KOPT-K1 (cell line): Measurements from ENCODE around the gene DPH1.

Experiments used
- H3K27ac ChIP-seq: fragments of 200-600 bp; sonication (generic); 2 replicates; pipeline ENCODE4 v1.5.1; 2016; ENCODE audit warnings: antibody characterized with exemption, mild to moderate bottlenecking, low read depth, low read length; ENCODE audit not compliant: poor library complexity, severe bottlenecking
- H3K36me3 ChIP-seq: fragments of 200-600 bp; sonication (generic); 2 replicates; pipeline ENCODE4 v1.5.1; 2017; ENCODE audit warnings: antibody characterized with exemption, mild to moderate bottlenecking, low read length, moderate library complexity; ENCODE audit not compliant: insufficient read depth
- H3K9me3 ChIP-seq: fragments of 200-600 bp; sonication (generic); 2 replicates; pipeline ENCODE4 v1.5.1; 2017; ENCODE audit warnings: antibody characterized with exemption, low read length, mild to moderate bottlenecking; ENCODE audit not compliant: insufficient read depth, poor library complexity, severe bottlenecking

Gene DPH1

DNA sequence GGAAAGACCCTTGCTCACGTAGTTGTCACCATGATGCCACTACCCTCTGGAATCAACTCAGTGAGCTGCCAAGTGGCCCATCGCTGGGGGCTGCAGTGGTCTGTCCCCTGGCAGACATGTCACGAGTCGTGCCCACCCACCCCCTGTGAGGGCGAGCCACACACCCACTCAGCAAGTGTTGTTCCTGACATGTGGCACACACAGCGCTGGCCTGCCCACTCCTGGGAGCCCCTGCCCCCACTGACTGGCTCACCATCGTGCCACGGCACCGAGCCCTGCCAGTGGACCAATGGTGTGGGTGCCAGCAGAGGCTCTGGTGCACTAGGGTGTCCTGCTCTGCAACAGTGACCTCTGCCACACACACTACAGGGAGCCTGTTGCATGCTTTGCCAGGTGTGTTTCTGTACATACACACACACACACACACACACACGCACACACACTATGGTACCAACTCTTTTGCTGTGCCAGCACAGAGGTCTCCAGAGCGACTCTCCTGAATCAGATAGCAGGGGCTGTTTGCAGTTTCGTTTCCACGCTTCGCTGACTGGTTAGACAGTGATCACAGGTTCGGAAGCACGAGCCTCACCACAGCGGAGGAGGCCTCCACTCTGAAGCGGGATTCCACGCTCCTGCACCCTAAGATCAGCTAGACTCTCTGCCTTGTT lies 12.5 kb upstream of the DPH1 start:
- no peaks in the 10 kb centered on the region for H3K9me3 ChIP-seq
- H3K36me3 ChIP-seq = no peaks in the 10 kb centered on the region
- no peak overlapping the region for H3K27ac ChIP-seq

DNA sequence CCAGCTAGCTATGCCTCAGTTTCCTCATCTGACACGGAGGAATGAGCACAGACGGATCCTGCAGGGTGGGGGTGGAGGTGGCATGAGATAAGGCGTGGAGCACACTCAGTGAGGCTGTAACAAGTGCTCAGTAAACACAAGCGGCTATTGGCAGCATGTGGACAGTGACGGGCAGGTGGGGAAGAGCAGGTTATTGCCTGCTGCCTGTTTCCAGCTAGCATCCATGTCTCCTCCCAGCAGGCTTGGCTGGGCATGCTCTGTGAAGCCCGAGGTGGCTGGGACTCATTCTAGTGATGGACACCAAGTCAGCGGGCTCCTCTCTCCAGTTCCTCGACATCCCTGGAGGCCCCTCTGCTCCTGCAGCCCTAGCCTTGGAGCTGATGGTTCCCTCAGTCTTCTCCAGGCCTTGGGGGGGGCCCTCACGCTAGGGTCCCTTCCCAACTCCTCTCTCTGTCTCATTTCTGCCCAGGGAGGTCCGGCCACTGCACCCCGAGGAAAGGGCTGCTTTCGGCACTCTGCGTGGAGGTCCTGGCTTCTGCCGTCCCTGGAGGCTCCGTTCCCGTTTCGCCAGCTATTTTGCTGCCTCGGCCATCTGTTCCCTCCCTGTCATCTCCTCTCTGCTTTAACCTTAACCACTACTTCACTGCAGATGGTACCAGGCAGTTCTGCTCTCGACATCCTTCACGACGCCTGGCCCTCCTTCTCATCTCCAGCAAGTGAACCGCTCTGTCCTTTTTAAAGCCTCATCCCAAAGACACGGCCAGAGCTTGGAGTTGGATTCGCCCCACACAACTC lies 11.0 kb upstream of the DPH1 start:
- H3K9me3 ChIP-seq = no peaks in the 10 kb centered on the region
- H3K27ac ChIP-seq = no peak overlapping the region

DNA sequence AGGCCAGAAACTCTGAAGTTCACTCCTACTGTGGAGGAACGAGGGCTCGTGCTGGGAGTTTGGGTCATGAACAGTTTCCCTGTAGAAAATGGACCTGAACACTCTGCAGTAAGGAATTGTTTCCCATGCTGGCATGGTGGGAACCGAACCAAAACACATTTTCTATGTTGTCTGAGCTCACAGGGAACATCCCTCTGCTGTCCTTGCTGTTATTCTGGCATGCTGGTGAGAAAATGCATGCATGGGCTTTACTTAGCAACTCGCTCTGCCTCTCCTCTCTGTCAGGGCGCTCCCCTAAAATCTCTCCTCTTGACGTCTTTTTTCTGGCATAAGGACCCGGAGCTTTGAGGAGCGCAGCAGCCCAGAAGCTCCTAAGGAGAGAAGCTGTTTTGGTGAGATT lies 10.2 kb upstream of the DPH1 start:
- Histone ChIP-seq H3K36me3 (no peaks in the 10 kb centered on the region), H3K27ac (no peak overlapping the region), H3K9me3 (no peaks in the 10 kb centered on the region)

More for the DNA sequence above, 11.0 kb upstream of the DPH1 start:
- no peaks in the 10 kb centered on the region for H3K36me3 ChIP-seq

DNA sequence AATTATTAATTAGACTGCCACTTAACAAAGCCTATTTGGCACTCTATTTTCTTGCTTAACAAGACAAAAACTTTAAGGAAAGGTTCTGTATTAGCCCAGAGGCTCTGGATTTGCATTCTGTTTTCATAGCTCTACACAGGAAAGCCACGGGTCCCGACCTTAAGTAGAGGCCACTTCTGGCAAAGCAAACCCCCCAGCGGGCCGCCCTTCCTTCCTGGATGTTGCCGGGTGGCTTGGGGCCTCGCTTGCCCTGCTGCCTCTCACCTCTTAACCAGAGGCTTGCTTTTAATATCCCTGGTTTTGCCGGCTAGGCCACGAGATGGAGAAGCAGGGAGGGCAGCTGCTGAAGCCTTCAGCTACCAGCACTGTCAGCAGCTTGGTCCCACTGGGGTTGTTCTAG lies 9.2 kb upstream of the DPH1 start:
- H3K36me3 ChIP-seq = no peaks in the 10 kb centered on the region
- peak overlapping the region; percentile 17 for H3K27ac ChIP-seq
- no peaks in the 10 kb centered on the region for H3K9me3 ChIP-seq

DNA sequence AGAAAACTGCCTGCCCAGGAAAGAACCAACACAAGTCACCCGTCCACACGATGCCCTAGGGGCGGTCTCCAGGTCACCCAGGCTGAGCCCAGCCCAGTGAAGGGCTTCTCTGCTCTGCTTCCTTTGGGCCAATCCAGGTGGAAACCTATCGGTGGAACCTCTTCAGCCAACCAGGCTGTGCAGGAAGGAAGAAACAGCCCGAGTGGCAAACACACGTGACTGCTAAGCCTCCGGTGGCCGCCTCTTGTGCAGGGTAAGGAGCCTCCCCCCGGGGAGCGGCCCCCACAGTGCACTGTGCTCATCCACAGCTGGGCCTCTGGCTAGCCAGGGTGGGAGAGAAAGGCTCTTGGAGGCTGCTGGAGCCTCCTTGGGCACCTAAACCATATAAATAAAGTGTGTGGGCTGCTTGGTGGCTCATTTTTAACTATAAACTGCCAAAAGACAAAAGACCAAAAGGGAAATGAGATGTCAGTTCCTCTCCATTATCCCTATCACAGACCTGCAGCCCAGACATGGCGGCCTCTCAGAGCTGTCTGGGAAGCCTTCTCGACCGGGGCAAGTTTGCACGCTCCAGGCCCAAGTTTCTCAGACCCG lies 7.2 kb upstream of the DPH1 start:
- Histone ChIP-seq H3K36me3 (no peaks in the 10 kb centered on the region), H3K9me3 (no peaks in the 10 kb centered on the region), H3K27ac (peak overlapping the region; percentile 37)

DNA sequence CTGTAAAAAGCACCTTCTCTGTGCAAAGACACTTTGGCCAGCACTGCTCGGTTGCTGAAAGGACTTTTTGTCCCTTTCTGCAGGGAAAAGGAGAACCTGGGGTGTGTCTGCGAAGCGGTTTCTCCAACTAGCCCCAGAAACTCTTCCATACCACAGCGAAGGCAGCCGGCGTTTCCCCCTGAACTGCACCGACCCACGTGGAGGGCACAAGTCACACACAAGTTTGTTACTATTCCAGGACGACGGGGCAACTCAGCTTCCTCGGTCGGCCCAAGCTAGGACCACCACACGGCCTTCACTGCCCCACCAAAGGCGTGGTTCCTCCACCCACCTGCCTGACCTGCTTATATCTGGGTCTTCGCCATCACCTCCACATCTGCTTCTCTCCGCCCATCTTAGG lies 6.7 kb upstream of the DPH1 start:
- no peaks in the 10 kb centered on the region for H3K9me3 ChIP-seq
- no peaks in the 10 kb centered on the region for H3K36me3 ChIP-seq
- H3K27ac ChIP-seq = peak overlapping the region; percentile 37

DNA sequence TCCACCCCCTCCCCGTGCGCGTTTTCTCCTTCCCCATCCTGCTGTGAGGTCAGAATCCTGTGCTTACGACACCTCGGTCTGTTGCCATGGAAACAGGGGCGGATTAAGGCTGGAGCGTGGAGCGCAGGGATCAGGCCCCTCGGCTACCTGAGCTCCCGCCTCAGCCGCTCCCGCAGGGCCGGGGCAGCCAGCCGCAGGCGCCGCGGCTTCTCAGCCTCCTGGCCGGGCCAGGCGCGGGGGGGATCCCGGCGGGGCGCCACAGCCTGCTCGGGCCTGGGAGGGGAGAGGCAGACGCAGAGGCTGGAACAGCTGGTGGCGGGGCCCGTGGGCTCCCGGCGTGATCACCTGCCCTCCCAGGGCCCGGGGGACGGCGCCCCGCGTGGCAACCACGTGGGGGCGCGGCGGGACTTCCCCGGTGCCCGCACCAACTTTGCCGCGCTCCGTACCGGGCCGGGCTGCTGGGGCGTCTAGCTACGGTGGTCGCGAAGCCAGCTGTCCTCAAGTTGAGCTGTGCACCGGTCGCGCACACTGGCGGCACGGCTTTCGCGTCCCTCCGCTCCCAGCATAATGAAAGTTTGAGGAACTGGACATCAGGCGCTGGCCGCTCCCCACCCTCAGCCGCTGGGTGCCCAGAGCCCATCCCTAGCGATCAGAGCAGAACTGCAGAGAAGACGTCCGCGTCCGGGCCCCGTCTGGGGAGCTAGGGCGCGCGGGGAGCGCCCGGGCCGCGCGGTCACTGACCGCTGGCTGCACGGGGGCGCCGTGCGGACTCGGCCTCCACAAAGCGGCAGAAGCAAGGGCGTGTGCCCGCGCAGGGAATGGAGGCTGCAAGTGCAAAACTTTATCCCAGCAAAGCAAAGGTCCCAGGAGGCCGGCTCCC lies 6.0 kb upstream of the DPH1 start:
- Histone ChIP-seq H3K27ac (no peak overlapping the region), H3K9me3 (no peaks in the 10 kb centered on the region), H3K36me3 (no peaks in the 10 kb centered on the region)

DNA sequence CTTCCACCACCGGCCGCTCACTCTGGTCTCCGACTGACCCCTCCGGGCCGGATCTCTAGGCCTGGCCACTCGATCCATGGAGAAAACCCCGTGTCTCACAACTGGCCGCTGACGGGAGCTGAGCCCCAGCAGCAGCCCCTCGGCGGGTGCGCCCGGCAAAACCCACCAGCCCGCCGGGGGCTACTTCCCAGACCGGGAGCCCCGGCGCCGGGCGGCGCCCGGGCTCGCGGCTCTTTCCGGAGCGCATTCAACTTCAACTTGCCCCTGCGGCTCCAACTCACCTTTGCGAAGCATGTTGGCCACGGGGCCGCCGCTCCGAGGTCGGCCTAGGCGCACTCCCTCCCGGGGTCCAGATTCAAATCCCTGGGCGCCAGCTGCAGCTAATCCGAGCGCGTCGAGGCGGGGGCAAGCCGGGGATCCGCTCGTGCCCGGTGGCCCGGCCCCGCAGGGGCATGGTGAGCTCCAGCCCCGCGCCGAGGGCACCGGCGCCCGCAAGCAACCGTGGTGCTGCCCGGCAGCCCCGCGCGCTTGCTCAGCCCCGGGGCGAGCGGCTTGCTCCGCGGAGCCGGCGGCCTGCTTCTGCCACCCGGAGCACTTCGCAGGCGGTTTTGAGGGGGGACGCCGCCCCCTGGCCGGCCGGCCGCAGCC lies 5.3 kb upstream of the DPH1 start:
- H3K9me3 ChIP-seq = no peaks in the 10 kb centered on the region
- no peaks in the 10 kb centered on the region for H3K36me3 ChIP-seq

DNA sequence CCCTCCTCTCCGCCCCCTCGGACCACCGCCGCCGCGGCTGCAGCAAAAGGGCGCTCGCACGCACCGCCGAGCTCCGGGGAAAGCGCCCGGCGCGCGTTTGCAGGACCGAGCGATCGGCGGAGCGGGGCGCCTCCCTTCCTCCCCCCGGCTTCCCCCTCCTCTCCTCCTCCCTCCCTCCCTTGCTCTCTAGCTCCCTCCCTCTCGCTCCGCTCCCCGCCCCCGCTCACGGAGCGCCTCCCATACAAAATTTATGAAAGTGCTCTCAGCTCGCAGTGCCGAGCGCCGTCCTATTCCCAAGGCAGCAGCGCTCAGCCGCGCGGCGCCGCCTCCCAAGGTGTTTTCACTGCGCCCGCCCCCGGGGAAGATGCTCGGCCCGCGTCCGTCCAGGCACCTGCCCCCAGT lies 4.7 kb upstream of the DPH1 start, which contains the start of gene RTN4RL1:
TSS of gene RTN4RL1 (minus strand) at position 115 of the 402 bp plus-strand sequence. CDS start 469 bp downstream, outside the sequence.
- H3K27ac ChIP-seq = no peak within 1 kb of the TSS
- no peaks in the 10 kb centered on the region for H3K36me3 ChIP-seq
- H3K9me3 ChIP-seq = no peaks in the 10 kb centered on the region

More for the DNA sequence above, 5.3 kb upstream of the DPH1 start:
- no peak overlapping the region for H3K27ac ChIP-seq

DNA sequence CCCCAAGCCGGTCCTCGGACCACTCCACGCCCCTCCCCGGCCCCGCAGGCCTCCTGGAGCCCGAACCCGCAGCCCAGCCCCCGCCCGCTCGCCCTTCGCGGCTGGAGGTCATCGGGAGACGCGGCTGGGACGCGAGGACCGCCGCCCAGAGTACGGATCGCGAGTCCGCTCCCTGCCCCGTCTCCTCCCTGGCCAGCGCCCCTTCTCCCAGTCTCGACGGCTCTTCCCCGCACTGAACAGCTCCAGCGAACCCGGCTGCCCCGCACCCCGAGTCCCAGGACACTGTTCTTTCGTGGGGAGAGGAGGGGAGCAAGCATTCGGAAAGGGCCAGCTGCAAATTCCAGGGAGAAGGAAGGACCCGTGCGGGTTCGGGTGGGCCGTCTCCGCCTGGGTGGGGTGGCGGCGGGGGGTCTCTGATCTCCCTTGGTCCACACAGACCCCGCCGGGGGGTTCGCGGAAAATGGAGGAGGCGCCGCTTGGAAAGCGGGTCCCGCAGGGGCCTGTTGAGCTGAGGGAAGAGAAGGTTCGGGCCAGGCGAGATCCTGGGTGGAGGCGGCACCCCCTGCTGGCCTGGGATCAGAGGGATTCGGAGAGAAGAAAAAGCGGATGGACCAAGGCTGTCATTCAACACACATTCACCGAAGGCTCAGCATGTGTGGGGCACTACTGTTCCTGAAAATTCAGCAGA lies 4.2 kb upstream of the DPH1 start:
- H3K27ac ChIP-seq = no peak overlapping the region
- H3K36me3 ChIP-seq = no peaks in the 10 kb centered on the region
- no peaks in the 10 kb centered on the region for H3K9me3 ChIP-seq

DNA sequence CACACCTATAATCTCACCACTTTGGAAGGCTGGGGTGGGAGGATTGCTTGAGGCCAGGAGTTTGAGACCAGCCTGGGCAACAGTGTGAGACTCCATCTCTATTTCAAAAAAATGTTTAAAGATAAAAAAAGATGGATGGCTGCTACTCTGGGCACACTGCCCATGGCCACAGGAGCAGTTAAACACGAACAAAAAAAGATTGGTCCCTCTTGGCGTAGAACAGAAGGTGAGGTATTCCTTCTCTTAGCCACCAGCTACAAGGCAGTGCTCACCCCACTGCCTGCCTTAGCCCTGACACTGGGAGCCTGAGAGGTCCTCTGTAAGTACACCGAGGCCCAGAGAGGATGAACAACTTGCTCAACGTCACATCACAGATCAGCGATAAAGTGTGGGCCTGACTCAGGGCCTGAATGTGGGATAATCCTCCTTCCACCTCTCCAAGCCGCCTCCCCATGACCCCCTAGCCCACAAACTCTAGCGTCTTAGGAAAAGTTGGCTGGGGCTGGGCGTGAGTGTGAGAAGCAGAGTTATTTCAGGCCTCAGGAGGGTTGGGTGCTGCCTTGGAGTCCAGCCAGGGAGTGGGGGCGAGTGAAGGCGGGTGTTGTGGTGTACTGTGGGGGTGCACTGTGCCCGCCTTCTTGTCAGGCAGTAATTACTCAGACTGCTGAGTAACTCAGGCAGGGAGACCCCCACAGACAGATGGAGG lies 2.3 kb upstream of the DPH1 start:
- H3K27ac ChIP-seq = no peak overlapping the region
- no peaks in the 10 kb centered on the region for H3K36me3 ChIP-seq
- H3K9me3 ChIP-seq = no peaks in the 10 kb centered on the region

DNA sequence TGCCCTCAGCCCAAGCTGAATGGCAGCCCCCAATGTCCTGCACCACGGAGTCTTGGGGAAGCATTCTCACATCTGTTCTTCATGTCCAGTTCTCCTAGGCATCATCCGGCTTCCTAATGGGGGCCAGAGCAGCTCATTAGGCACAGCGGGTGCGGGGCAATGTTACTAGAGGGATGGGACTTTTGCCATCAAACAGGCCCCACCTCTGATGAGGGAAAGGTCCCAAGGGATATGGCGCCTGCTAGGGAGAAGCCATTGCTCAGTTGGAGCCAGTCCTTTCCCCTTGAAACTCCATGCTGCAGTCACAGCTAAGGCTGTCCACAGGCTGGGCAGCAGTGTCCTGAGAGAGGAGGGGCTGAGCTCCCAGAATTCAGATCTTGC lies 1.7 kb upstream of the DPH1 start:
- Histone ChIP-seq H3K27ac (no peak overlapping the region), H3K36me3 (no peaks in the 10 kb centered on the region), H3K9me3 (no peaks in the 10 kb centered on the region)

DNA sequence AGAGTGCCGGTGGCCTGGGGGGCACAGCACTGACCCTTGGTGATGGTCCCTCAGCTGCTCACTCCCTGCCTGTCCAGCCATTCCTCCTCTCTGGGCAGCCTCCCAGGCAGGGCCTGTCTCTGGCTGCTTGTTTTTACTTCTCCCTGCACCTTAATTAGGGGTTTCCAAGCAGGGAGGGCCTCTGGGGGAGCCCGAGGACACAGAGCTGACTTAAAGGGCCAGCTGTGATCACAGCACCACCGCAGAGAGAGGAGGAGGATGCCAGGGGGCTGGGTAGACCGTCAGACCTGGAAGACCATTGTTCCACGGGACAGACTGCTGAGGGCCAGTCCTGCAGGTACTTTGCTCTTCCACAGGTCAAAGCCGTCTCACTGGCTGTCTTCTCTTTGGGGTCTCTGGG lies 1.2 kb upstream of the DPH1 start:
- Histone ChIP-seq H3K27ac (no peak overlapping the region), H3K9me3 (no peaks in the 10 kb centered on the region), H3K36me3 (no peaks in the 10 kb centered on the region)
